Tibial artery (tissue), 4 donors: ENCODE data around the gene FARSB.

Source experiments
- DNase-seq, 2 donors: peaks; one replicate each; pipeline ENCODE4 v3.0.0-alpha.2; 2019
- H3K27ac ChIP-seq, 2 donors: fragments of 200-600 bp; sonication (generic) in 1 of 2; 1 replicate in 1 of 2; 2 replicates in 1 of 2; pipeline ENCODE4 v1.5.1; 2018 to 2019; ENCODE audit warnings: mild to moderate bottlenecking in 1 of 2
- H3K27me3 ChIP-seq, 2 donors: fragments of 200-600 bp; sonication (generic) in 1 of 2; one replicate each; pipeline versions ENCODE4 v1.5.1 to v1.6.0; 2016 to 2019
- H3K36me3 ChIP-seq, 3 donors: fragments of 200-600 bp; sonication (generic) in 2 of 3; one replicate each; pipeline ENCODE4 v1.5.1; 2016 to 2019; ENCODE audit warnings: mild to moderate bottlenecking in 2 of 3
- H3K4me1 ChIP-seq, 4 donors: fragments of 200-600 bp; sonication (generic) in 2 of 4; 1 replicate in 3 of 4; 2 replicates in 1 of 4; pipeline ENCODE4 v1.5.1; 2016 to 2019
- H3K4me3 ChIP-seq, 2 donors: fragments of 200-600 bp; sonication (generic) in 1 of 2; 1 replicate in 1 of 2; 2 replicates in 1 of 2; pipeline ENCODE4 v1.5.1; 2018 to 2019; ENCODE audit warnings: mild to moderate bottlenecking in 2 of 2
- H3K9me3 ChIP-seq, 3 donors: fragments of 200-600 bp; sonication (generic) in 1 of 3; one replicate each; pipeline ENCODE4 v1.5.1; 2016 to 2019
- intact Hi-C: fragments of 100-400 bp; cut with DNase I; formaldehyde crosslinking; loops from one replicate; pipeline ENCODE4 v1.15.0; 2023; ENCODE audit warnings: low total_unique reads
- TF ChIP-seq, protein P1 (sequence below), 2 experiments: fragments of 200-600 bp in 1 of 2; fragments of 450-650 bp in 1 of 2; IDR thresholded peaks; one replicate each; pipeline ENCODE4 v1.5.1; 2017 to 2019; ENCODE audit warnings: antibody characterized with exemption in 2 of 2, mild to moderate bottlenecking in 1 of 2, moderate library complexity in 1 of 2

The FARSB gene

DNA sequence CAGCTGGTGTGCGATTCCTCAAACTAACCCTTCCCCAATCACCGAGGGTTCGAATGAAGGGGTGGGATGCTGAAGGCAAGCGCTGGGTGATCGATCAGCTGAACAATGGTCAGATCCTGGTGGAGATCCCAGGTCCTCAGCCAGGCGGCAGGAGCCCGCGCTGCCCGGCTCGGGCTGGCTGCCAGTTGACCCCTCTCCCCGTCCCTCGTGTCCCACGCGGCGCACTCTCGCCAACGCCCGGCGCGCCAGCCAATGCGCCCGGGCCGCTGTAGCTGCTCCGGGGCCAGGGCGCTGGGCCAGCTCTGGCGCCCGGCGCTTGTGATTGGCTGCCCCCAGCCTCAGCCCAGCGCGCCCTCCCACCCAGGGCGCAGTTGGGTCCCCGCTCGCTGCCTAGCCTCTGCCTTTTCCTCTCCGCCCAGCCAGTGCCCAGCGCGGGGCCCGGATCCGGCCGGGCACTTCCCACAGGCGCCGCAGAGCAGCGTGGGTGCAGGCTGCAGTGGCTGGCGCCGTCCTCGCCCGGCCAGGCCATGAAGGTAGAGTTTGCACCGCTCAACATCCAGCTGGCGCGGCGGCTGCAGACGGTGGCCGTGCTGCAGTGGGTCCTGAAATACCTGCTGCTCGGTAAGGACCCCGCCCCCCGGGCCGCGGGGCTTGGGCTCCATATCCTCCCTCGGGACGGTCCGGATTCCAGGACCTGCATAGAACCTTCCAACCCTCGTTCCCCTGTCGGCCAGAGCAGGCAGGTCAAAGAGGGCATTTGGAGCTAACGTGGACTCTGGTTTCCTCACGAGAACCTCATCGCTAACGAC lies 15.6 kb upstream of the FARSB start, which contains the start of gene MOGAT1:
Gene MOGAT1, plus strand, starts transcription at position 400 of the 809 bp plus-strand sequence. Its CDS starts 128 bp downstream, at position 528.
- no peaks in the 10 kb centered on the region for H3K9me3 ChIP-seq
- intact Hi-C loops, result no loop called here
- DNase-seq, result peak in 1 of 2 donors; percentile 69
- no peaks in the 10 kb centered on the region for H3K36me3 ChIP-seq
- peak within 1 kb of the TSS in 1 of 2 donors; percentile 25 for H3K27ac ChIP-seq
- no peaks in the 10 kb centered on the region for H3K27me3 ChIP-seq
- H3K4me1 ChIP-seq, result peaks cover 0 to 18% (median 8%) of the 10 kb centered on the region in 4 donors
- TF ChIP-seq, protein P1, sequence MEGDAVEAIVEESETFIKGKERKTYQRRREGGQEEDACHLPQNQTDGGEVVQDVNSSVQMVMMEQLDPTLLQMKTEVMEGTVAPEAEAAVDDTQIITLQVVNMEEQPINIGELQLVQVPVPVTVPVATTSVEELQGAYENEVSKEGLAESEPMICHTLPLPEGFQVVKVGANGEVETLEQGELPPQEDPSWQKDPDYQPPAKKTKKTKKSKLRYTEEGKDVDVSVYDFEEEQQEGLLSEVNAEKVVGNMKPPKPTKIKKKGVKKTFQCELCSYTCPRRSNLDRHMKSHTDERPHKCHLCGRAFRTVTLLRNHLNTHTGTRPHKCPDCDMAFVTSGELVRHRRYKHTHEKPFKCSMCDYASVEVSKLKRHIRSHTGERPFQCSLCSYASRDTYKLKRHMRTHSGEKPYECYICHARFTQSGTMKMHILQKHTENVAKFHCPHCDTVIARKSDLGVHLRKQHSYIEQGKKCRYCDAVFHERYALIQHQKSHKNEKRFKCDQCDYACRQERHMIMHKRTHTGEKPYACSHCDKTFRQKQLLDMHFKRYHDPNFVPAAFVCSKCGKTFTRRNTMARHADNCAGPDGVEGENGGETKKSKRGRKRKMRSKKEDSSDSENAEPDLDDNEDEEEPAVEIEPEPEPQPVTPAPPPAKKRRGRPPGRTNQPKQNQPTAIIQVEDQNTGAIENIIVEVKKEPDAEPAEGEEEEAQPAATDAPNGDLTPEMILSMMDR (IDR thresholded peaks at IDR 0.05), result no peak
- H3K4me3 ChIP-seq, result peak within 1 kb of the TSS; percentile 43 to 63

- DNase-seq, result no peak
- no peaks in the 10 kb centered on the region for H3K27me3 ChIP-seq
- no peaks in the 10 kb centered on the region for H3K36me3 ChIP-seq
- intact Hi-C loops, result no loop called here
- H3K4me3 ChIP-seq, result no peak overlapping the region
- no peak overlapping the region for H3K27ac ChIP-seq
- H3K9me3 ChIP-seq, result no peaks in the 10 kb centered on the region
- peaks cover 0 to 18% (median 8%) of the 10 kb centered on the region in 4 donors for H3K4me1 ChIP-seq
- TF ChIP-seq, protein P1 (IDR thresholded peaks at IDR 0.05), result no peak
These were observed 14.5 kb upstream of the FARSB start for GRCh38 chr2:222670191-222671038.

DNA sequence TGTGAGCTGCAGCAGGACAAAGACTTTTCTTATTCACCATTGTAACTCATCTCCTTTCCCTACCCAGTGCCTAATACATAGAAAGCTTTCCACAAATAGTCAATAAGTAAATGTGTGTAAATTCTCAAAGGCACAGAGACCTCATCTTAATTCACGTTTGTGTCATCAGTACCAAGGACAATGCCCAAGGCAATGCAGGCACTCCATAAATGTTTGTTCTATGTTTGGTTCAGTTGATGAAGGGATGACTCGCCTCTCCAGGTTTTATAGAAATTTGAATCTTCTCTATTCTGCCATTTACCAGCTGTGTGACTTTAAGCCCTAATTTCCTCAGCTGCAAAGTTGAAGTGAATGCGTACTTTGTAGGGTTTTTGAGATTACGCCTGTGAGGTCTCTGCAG lies 13.5 kb upstream of the FARSB start:
- DNase-seq, result no peak
- no peak overlapping the region for H3K4me3 ChIP-seq
- intact Hi-C loops, result no loop called here

GRCh38 chr2:222668494-222669154 lies 12.7 kb upstream of the FARSB start:
- H3K4me1 ChIP-seq, result peaks cover 0 to 18% (median 8%) of the 10 kb centered on the region in 4 donors
- TF ChIP-seq, protein P1 (IDR thresholded peaks at IDR 0.05), result no peak
- H3K36me3 ChIP-seq, result no peaks in the 10 kb centered on the region
- H3K9me3 ChIP-seq, result no peaks in the 10 kb centered on the region
- intact Hi-C loops, result no loop called here
- no peak for DNase-seq
- H3K4me3 ChIP-seq, result no peak overlapping the region
- H3K27ac ChIP-seq, result no peak overlapping the region
- no peaks in the 10 kb centered on the region for H3K27me3 ChIP-seq

More for the DNA sequence above, 13.5 kb upstream of the FARSB start:
- TF ChIP-seq, protein P1 (IDR thresholded peaks at IDR 0.05), result no peak
- no peak overlapping the region for H3K27ac ChIP-seq
- no peaks in the 10 kb centered on the region for H3K9me3 ChIP-seq
- peaks cover 0 to 18% (median 8%) of the 10 kb centered on the region in 4 donors for H3K4me1 ChIP-seq
- H3K36me3 ChIP-seq, result no peaks in the 10 kb centered on the region
- no peaks in the 10 kb centered on the region for H3K27me3 ChIP-seq

GRCh38 chr2:222663479-222663878 lies 7.6 kb upstream of the FARSB start:
- no peak for DNase-seq
- intact Hi-C loops, result no loop called here
- Histone ChIP-seq H3K27ac (no peak overlapping the region), H3K9me3 (no peaks in the 10 kb centered on the region), H3K36me3 (no peaks in the 10 kb centered on the region), H3K27me3 (no peaks in the 10 kb centered on the region), H3K4me3 (no peak overlapping the region), H3K4me1 (no peaks in the 10 kb centered on the region)
- TF ChIP-seq, protein P1 (IDR thresholded peaks at IDR 0.05), result no peak
